Transverse colon (tissue), 4 donors: ENCODE measurements around the gene ACP1. TPM values are rescaled to one million over a fixed set of nuclear protein-coding genes. Genes with fewer than 3 reads are reported as not detected.
"Not testable (repeated sequence)": the region's sequence is repeated elsewhere in the genome, so short reads cannot be mapped to it uniquely, and the experiment has no call there.

Experiments used
- DNase-seq: peaks from one replicate; pipeline ENCODE4 v3.0.0-alpha.2; 2019
- H3K27ac ChIP-seq, 4 donors: fragments of 200-600 bp; sonication (generic); 2 replicates each; pipeline ENCODE4 v1.5.1; 2016 to 2018; ENCODE audit warnings: inconsistent platforms in 4 of 4
- H3K27me3 ChIP-seq: fragments of 200-600 bp; sonication (generic); 2 replicates; pipeline ENCODE4 v1.5.1; 2017; ENCODE audit warnings: inconsistent platforms
- H3K36me3 ChIP-seq, 4 donors: fragments of 200-600 bp; sonication (generic); 2 replicates each; pipeline ENCODE4 v1.5.1; 2017 to 2019; ENCODE audit warnings: inconsistent platforms in 4 of 4
- H3K4me1 ChIP-seq, 4 donors: fragments of 200-600 bp; sonication (generic); 2 replicates each; pipeline ENCODE4 v1.5.1; 2017 to 2020; ENCODE audit warnings: inconsistent platforms in 4 of 4
- H3K4me3 ChIP-seq, 4 donors: fragments of 200-600 bp; sonication (generic); 1 replicate in 1 of 4; 2 replicates in 3 of 4; pipeline versions ENCODE4 v1.5.1 to v1.6.1; 2017 to 2019; ENCODE audit warnings: inconsistent platforms in 4 of 4
- H3K9me3 ChIP-seq, 2 donors: fragments of 200-600 bp; sonication (generic); 2 replicates each; pipeline ENCODE4 v1.5.1; 2017 to 2019; ENCODE audit warnings: inconsistent platforms in 2 of 2
- EP300 ChIP-seq: sonication (generic); formaldehyde crosslinking; IDR thresholded peaks from one replicate; pipeline ENCODE4 v1.6.1; 2017; ENCODE audit warnings: antibody characterized with exemption, low read depth
- POLR2A ChIP-seq: fragments of 450-650 bp; IDR thresholded peaks from one replicate; pipeline ENCODE4 v1.6.1; 2016; ENCODE audit warnings: antibody characterized with exemption, mild to moderate bottlenecking, moderate library complexity
- POLR2AphosphoS5 ChIP-seq, 3 donors: sonication (generic); formaldehyde crosslinking; IDR thresholded peaks; one replicate each; pipeline ENCODE4 v1.6.1; 2016; ENCODE audit warnings: antibody characterized with exemption in 3 of 3
- WGBS, 2 donors: methylation state at CpG; one replicate each; pipeline ENCODE4 v1.1.5; 2018; ENCODE audit warnings: low coverage in 1 of 2; 5-methylcytosine and 5-hydroxymethylcytosine counted together
- in situ Hi-C, 4 donors: fragments of 200-750 bp; cut with MboI; loops; one replicate each; pipeline versions ENCODE4 v1.15.0 to v1.15.1; 2017; ENCODE audit warnings: low sequenced_read_pairs in 3 of 4, low pct_ligation_motif_present in 1 of 4, low pct_unique_long_range_greater_than_20kb in 1 of 4
- intact Hi-C: fragments of 100-400 bp; cut with DNase I; formaldehyde crosslinking; loops from one replicate; pipeline ENCODE4 v1.15.1; 2023; ENCODE audit warnings: low total_unique reads
- total RNA-seq, 4 donors: library from RNA; depleted of rRNA; stranded (reverse); fragments of >200 nt; gene quantifications; one replicate each; pipeline ENCODE4 v1.1.0, GENCODE V29; 2016
- TF ChIP-seq, protein P1 (sequence below), 5 experiments: fragments of 200-600 bp in 3 of 5; fragments of 450-650 bp in 2 of 5; sonication (generic) in 3 of 5; IDR thresholded peaks; 1 replicate in 2 of 5; 2 replicates in 3 of 5; pipeline ENCODE4 v1.5.1; 2016 to 2017; ENCODE audit warnings: antibody characterized with exemption in 5 of 5, inconsistent platforms in 3 of 5, mild to moderate bottlenecking in 2 of 5, moderate library complexity in 1 of 5

Gene ACP1
- total RNA-seq, 4 donors from 2014 or later: 21.3 to 96.1 (median 66.4) TPM

DNA sequence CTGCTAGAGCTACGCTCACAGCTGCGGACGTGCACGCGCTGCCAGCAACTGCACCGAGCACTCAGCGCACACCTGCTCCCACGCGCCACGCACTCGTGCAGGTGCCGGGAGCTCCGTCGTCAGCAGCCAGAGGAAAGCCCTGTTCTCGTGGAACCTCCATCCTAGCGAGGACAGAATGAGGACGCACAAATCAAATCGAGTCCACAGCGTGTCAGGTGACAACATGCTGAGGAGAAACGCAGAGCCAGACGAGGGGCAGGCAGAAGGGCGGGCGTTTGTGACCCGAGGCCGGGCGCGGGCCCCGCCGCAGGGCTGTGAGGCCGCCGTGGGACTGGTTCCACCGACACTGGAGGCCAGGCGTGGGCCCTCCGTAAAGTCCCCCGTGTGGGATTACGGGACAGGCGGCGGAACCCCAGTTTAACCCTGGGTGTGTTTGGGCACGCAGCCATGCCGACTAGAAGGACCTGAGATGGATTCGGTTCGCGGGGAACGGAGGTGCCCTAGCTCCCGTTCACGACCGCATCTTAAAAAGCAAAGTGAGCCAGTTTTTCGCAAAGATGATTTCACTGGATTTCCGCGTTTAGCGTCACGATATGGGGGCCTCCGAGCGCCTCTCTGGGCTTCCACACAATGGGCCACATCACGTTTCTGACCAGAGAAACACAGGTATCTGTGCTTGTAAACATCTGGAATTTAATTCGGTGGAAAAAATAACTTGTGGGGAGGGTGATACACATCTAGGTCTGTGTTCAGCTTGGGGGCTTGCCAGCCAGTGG lies 50.0 kb downstream of the ACP1 start:
- in situ Hi-C loops (no loop called here), intact Hi-C loops (no loop called here)
- H3K36me3 ChIP-seq: no peaks in the 10 kb centered on the region
- WGBS, 2 donors: 88 to 93% methylated on average over 31 to 54 of the region's 56 CpGs
- no peaks in the 10 kb centered on the region for H3K9me3 ChIP-seq
- no peaks in the 10 kb centered on the region for H3K4me1 ChIP-seq
- no peak for DNase-seq
- TF ChIP-seq EP300 (no peak), POLR2A (no peak)
- no peaks in the 10 kb centered on the region for H3K27me3 ChIP-seq
- H3K4me3 ChIP-seq: no peak overlapping the region
- H3K27ac ChIP-seq: no peak overlapping the region

DNA sequence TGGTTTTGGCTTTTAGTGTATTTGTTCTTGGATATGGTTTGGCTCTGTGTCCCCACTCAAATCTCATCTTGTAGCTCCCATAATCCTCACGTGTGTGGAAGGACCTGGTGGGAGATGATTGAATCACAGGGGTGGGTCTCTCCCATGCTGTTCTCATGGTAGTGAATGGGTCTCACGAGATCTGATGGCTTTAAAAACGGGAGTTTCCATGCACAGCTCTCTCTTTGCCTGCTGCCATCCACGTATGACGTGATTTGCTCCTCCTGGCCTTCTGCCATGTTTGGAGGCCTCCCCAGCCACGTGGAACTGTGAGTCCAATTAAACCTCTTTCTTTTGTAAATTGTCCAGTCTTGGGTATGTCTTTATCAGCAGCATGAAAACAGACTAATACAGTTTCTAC lies 51.2 kb downstream of the ACP1 start:
- H3K4me3 ChIP-seq, H3K27me3 ChIP-seq, in situ Hi-C loops, H3K36me3 ChIP-seq, H3K27ac ChIP-seq, H3K4me1 ChIP-seq, H3K9me3 ChIP-seq, intact Hi-C loops, DNase-seq: not testable (repeated sequence)
- 0 to 55% methylated on average over 1 to 6 of the region's 6 CpGs for WGBS, 2 donors

DNA sequence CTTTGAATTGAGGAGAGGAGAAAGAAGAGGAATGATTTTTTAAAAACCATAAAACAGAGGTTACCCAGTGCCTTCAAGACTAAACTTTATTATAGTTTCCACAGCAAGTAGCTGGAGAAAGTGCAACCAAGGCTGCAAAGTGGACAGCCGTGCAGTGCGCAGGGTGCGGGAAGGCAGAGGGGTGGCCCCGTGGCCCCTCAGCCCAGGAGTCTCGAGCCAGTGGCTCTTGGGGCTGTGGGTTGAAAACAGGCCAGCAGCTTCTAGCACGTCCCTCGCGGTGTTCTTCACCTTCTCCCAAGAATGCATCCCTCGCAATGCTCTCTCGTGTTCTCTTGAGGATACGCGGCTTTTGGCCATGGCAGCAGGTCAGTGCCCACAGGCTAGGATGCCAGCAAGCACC lies 51.6 kb downstream of the ACP1 start:
- H3K27me3 ChIP-seq: no peaks in the 10 kb centered on the region
- TF ChIP-seq POLR2A: no peak
- no peak for TF ChIP-seq EP300
- no peak for TF ChIP-seq POLR2AphosphoS5 (IDR thresholded peaks at IDR 0.05)
- TF ChIP-seq, protein P1, sequence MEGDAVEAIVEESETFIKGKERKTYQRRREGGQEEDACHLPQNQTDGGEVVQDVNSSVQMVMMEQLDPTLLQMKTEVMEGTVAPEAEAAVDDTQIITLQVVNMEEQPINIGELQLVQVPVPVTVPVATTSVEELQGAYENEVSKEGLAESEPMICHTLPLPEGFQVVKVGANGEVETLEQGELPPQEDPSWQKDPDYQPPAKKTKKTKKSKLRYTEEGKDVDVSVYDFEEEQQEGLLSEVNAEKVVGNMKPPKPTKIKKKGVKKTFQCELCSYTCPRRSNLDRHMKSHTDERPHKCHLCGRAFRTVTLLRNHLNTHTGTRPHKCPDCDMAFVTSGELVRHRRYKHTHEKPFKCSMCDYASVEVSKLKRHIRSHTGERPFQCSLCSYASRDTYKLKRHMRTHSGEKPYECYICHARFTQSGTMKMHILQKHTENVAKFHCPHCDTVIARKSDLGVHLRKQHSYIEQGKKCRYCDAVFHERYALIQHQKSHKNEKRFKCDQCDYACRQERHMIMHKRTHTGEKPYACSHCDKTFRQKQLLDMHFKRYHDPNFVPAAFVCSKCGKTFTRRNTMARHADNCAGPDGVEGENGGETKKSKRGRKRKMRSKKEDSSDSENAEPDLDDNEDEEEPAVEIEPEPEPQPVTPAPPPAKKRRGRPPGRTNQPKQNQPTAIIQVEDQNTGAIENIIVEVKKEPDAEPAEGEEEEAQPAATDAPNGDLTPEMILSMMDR (IDR thresholded peaks at IDR 0.05): no peak
- H3K4me1 ChIP-seq: no peaks in the 10 kb centered on the region
- DNase-seq: no peak
- in situ Hi-C loops (no loop called here), intact Hi-C loops (no loop called here)
- H3K36me3 ChIP-seq: no peaks in the 10 kb centered on the region
- no peak overlapping the region for H3K4me3 ChIP-seq
- no peaks in the 10 kb centered on the region for H3K9me3 ChIP-seq
- 93 to 95% methylated on average over 11 to 12 of the region's 12 CpGs for WGBS, 2 donors
- no peak overlapping the region for H3K27ac ChIP-seq

DNA sequence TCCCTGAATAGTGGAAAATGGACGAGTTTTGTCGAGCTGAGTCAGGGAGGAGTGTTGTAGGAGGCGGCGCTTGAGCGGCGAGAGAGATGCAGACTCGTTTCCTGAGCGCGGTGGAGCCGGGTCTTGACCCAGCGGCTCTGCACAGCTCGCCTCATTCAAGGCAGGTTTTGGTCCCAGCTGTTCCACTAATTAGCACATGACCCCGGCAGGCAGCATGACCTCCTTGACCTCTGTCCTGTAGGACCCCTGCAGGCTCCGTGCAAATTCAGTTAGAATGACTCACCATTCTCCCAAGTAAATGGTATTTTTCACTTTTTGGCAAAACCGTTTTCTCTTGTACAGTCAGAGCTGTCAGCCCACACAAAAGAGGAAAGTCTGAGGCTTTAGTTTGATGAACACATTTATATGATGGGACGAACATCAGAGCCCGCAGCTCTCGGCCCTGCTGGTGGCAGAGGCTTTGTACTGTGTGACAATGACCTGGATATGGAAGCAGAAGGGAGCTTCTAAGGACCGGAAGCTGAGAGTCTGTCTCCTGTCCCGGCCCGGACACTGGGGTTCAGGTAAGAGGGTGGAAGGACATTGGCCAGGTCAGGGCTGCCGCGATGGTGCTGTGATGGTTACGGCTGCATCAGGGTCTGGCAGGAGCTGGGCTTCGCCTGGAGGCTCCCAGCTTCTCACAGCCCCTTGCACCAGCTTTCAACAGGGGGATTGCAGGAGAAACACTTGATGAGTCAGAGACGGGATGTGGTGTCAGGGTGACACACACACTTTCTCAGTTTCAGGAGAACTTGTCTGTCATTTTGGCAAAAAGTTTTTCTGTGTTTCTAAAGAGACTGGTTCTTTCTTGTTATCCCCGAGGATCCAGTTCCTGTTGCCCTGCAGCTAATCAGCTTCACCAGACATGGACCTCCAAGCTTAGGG lies 53.0 kb downstream of the ACP1 start:
- in situ Hi-C loops (no loop called here), intact Hi-C loops (no loop called here)
- Histone ChIP-seq H3K27ac (no peak overlapping the region), H3K36me3 (no peaks in the 10 kb centered on the region), H3K9me3 (no peaks in the 10 kb centered on the region), H3K27me3 (no peaks in the 10 kb centered on the region), H3K4me3 (no peak overlapping the region), H3K4me1 (no peaks in the 10 kb centered on the region)
- 72% methylated on average over 17 to 27 of the region's 27 CpGs for WGBS, 2 donors
- no peak for DNase-seq
- TF ChIP-seq POLR2A: no peak
- no peak for TF ChIP-seq POLR2AphosphoS5 (IDR thresholded peaks at IDR 0.05)

DNA sequence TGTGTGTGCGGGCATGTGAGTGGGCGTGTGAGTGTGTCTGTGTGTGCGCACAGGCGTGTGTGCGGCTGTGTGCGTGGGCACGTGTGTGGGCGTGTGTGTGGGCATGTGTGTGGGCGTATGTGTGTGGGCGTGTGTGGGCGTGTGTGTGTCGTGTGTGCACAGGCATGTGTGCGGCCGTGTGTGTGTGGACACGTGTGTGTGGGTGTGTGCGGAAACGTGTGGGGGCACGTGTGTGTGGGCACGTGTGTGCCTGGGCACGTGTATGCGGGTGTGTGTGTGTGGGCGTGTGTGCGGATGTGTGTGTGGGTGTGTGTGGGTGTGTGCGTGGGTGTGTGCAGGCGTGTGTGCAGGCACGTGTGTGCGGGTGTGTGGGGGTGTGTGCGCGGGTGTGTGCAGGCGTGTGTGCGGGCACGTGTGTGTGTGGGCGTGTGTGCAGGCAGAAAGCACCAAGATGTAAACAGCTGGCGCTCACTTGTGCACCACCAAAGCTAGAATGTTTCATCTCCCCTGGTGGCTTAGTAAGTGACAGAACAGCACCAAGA lies 54.4 kb downstream of the ACP1 start:
- no peaks in the 10 kb centered on the region for H3K9me3 ChIP-seq
- WGBS, 2 donors: 80 to 82% methylated on average over 1 to 34 of the region's 34 CpGs
- no peaks in the 10 kb centered on the region for H3K4me1 ChIP-seq
- H3K27me3 ChIP-seq: no peaks in the 10 kb centered on the region
- TF ChIP-seq, protein P1 (IDR thresholded peaks at IDR 0.05): no peak
- TF ChIP-seq POLR2AphosphoS5 (IDR thresholded peaks at IDR 0.05) (no peak), POLR2A (no peak), EP300 (no peak)
- in situ Hi-C loops: no loop called here
- no peaks in the 10 kb centered on the region for H3K36me3 ChIP-seq
- no peak overlapping the region for H3K27ac ChIP-seq
- no peak for DNase-seq
- intact Hi-C loops: no loop called here
- H3K4me3 ChIP-seq: no peak overlapping the region
